ENCODE measurements around the gene MAP3K5.

GRCh38 chr6:136673571-136673970 is 118.7 kb downstream of the MAP3K5 start:
- TF ChIP-seq CTCF (IDR thresholded peaks at IDR 0.05) (no peak), POLR2A (IDR thresholded peaks at IDR 0.05) (no peak), POLR2AphosphoS5 (IDR thresholded peaks at IDR 0.05; ENCODE audit: insufficient read depth in 1 of 2, low read depth in 1 of 2) (no peak)

All from vagina (tissue), 2 donors.